Renal cortical epithelial cell (primary cell): ENCODE results near the gene ERGIC2. TPM values are rescaled to one million over a fixed set of nuclear protein-coding genes. Genes with fewer than 3 reads are reported as not detected.
"Not testable (repeated sequence)": the region's sequence is repeated elsewhere in the genome, so short reads cannot be mapped to it uniquely, and the experiment has no call there.

Source experiments
- DNase-seq: peaks from one replicate; pipeline ENCODE4 v3.0.0-alpha.2; 2011; ENCODE audit warnings: low read depth
- total RNA-seq: library from RNA; depleted of rRNA; stranded (reverse); fragments of >200 nt; gene quantifications from 2 replicates; pipeline ENCODE4 v1.2.3, GENCODE V29; 2014

The ERGIC2 gene, protein sequence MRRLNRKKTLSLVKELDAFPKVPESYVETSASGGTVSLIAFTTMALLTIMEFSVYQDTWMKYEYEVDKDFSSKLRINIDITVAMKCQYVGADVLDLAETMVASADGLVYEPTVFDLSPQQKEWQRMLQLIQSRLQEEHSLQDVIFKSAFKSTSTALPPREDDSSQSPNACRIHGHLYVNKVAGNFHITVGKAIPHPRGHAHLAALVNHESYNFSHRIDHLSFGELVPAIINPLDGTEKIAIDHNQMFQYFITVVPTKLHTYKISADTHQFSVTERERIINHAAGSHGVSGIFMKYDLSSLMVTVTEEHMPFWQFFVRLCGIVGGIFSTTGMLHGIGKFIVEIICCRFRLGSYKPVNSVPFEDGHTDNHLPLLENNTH
- total RNA-seq, result 89.9 and 114 TPM in 2 replicates

DNA sequence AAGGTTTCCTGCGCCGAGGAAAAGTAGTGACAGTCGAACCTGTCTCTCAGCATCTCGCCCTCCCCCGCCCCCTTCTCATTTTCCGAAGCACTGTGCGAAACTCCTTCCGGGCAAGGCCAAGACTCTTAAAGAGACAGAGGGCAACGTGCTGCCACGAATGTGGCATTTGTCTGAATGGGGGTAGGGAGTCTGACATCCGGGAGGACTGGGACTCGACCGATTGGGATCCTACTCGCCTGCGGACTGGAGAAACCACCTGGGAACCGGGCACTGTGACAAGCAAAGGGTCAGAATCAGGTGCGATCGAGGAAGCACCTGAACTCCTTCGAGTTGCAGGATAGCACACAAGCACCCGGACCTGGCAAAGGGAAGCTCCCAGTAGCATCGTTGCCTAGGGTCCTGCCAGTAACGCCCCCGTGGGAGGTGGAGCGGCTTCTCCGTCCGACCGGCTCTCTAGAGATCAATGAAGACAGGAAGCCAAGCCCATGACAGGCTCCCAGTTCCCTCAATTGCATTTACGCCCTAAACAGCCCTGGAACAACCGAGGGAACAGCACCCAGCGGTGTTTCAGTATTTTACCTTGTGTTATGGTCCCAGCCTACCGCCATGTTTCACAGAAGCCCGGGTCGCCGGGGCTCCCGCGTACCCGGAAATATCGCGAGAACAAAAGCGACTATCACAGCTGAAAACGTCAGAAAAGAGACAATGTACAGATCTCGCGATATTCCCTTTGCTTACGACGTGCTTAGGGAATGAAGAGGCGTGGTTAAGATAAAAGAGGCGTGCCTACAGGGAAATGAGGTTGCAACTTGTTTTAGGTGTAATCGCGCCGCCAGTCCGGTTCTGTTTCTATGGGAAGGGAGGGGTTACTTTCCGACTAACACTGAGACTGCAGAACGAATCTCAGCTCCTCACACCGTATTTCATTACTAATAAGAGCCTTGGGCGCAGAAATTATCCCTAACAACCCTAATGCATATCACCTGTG is at the start of gene ERGIC2:
Gene ERGIC2, minus strand, starts transcription at position 637 of the 988 bp plus-strand sequence. CDS start 9,539 bp downstream, outside the sequence.
- DNase-seq, result peak; percentile 100

DNA sequence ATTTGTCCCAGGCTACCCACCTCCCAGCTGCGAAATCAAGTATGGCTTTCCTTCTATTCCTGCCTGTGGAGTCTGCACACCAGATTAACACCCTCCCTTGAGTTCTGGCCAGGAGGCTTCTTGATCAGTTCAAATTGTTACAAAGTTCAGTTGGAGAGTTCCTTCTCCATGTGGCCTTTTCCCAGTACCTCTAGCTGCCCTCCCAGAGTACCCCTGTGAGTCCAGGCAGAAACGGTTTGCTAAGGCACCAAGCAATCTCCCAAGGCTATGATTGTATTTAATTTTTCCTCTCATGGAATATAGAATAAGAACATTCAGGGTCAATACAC is 49.7 kb upstream of the ERGIC2 start:
- DNase-seq, result no peak

DNA sequence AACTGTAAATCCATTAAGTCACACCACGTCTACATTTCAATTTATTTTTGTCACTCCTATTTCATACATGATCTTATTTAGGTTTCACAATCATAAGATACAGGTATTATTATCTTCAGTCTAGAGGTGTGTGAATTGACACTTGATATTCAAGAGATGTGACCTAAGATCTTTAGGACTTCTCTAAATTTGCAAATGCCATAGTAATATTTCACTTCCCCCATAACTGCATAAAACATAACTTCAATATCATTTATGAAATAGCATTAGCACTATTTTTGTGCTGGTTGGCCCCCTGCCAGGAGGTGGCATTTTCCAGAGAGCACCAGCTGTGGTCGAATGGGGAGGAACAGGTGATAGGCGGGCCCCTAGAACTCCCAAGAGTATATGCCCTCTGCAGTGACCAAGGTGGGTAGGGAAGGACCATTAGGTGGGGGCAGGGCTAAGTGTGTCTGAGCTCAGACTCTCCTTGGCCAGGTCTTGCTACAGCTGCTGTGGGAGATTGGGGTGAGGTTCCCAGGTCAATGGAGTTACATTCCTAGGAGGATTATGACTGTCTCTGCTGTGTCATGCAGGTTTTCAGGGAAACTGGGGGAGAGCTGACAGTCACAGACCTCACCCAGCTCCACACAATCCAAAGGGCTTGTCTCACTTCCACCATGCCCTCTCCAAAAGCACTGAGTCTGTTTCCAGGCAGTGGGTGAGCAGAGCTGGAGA is 49.2 kb upstream of the ERGIC2 start:
- peak; percentile 14 for DNase-seq

DNA sequence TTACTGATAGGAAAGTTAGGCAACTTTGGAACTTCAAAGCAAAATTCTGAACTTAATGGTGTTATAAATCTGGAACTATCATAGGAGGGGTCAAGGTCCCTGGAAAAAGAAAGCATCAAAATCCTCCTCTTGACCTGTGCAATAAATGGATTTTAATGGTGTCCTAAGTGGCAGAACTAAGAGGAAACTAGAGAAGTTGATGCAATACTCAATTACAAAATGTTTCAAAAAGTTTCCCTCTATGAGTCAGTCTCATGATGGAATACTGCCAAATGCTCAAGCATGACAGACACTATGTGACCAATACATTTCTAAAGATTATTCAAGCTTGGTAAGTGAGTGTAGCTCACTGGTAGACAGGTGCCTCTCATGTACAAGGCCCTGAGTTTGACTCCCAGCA is 47.7 kb upstream of the ERGIC2 start:
- DNase-seq, result peak; percentile 96

DNA sequence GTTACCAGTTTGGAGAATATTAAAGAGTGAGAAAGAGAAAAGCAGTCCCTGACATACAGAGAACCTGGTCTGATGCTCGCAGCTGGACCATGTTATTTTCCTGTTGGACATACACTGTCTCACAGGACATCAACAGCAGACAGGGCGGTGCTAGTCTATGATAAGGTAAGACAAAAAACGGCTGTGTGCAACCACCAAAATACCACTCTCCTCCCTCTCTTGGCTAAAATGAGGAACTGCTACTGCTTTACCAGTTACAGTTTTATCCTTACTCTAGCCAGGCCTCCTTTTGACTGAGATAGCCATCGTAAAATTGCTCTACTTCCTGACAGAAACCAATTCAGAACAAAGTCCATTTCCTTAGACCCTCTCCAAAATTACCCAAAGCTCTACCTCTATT is 47.0 kb upstream of the ERGIC2 start:
- DNase-seq, result no peak

DNA sequence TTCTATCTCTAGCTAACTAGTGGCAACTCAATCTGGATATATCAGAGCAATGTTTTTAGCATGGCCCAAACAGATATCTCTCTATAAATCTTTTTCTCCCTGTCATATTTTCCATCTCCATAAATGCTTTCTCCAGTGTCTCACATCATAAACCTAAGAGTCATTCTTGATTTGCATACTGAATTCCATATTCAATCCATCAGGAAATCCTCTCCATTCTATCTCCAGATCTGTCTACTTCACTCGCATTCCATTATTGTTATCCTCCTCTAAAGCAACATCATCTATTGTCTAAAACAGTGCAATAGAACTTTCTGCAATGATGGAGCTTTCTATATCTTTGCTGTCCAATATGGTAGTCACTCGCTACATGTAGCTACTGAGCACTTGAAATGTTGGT is 45.5 kb upstream of the ERGIC2 start:
- no peak for DNase-seq

DNA sequence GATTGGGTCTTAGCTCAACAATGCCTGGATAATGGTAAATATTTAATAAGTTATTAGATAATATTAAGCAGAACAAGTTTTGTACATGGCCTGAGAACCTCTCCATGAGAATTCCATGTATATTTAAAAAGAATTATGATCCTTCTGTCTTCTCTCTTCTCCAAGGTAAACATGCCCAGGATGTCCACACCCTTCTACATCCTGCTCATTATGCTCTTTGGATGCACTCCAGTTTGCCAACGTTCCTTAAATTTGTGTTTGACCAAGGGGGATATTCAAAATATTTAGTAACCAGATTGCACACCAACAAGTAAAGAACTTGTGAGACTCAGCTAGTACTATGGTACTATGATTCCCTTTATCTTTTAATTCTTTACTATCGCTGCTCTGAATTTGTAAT is 44.8 kb upstream of the ERGIC2 start:
- DNase-seq, result no peak

DNA sequence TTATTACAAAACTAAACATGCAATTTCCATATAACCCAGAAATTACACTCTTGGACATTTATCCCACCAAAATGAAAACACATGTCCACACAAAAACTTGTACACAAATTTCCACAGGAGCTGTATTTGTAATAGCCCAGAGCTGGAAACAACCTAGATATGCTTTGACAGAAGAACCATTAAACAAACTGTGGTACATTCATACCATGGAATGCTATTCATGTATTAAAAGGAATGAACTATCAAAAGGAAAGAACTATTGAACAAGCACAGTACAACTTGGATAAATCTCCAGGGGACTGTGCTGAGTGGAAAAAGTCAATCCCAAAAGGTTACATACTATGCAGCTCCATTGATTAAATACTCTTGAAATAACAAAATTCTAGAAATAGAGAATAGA is 35.8 kb upstream of the ERGIC2 start:
- DNase-seq, result no peak

DNA sequence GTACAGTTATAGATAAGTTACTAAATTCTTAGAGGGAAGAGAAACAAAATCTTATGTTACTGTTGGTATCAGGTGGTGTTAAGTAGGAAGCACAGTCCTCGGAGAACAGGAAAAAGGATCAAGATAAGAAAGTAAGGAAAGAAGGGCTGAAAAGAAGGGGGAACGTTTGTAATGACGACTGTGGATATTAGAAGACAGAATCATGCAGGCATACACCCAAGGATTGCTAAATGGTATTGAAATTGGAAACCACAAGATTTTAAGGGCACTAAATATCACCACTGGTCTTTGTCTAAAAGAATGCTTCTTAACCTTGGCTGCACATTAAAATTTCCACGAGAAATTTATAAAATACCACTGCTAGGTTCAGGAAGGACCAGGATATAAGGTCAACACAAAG is 34.1 kb upstream of the ERGIC2 start:
- DNase-seq, result peak; percentile 16

DNA sequence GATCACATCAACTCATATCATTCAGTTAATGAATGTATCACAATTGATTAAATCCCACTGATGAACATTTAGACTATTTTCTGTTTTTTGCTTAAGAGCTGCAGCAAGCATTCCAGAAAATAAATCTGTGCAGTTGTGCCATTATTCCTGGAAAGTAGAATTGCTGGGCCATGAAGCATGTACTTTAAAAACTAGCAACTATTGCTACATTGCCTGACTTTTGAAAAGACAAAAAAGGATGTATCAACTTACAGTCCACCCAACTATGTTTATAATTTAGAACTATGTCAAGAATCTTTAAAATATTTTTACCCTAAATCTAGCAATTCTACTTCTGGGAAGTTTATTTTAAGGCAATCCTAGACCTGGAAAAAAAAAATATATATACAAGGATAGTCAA is 33.4 kb upstream of the ERGIC2 start:
- DNase-seq, result peak; percentile 26

DNA sequence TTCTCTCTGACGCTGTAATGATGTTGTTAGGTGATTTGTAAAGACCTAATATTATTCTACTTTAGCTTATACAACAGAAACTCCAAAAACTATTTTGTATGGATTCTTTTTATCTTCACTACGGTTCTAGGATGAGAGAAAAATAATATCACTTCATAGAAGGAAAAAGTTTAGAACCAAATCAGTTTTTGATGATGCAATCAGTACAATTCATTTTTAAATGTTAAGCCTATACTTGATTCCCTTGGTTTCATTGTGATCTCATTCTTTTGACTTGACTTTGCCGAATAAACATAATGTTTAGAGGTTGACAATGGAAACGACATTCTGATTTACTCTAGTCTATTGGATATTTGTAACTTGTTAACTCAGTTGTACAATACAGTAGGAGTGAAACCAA is 24.6 kb upstream of the ERGIC2 start:
- no peak for DNase-seq

DNA sequence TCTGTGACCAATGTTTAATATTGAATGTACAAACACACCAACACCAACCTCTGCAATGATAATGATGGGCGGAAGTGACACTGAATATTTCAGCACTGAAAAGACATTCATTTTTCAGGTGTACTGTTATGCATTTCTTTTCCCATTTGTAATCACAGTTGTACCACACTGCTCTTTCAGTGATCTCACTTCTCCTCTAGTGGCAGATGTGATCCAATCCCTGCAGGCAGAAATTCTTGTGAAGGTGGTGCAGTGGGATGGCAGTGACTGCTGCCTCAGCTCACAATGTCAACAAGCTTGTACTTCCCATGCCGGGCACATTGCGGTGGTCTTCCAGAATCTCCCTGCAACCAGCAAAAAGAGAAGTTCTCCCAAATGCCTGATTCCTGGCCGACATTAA is 23.0 kb upstream of the ERGIC2 start:
- DNase-seq, result no peak

DNA sequence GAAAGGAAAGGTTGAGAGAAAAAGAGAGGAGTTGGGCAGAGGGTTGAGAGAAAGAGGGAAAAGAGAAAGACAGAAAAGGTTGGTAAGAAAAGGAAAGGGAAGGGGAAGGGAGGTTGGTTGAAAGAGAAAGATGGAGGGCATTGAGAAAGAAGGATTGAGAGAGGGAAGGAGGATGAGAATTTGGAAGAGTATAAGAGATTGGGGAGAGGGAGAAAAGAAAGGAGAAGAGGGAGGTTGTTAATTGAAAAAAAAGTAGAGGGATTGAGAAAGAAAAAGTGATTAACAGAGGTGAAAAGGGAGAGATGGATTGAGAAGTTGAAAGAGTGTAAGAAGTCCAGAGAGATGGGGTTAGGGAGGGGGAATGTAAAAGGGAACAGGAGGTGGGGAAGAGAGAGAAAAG is 21.5 kb upstream of the ERGIC2 start:
- DNase-seq, result no peak

DNA sequence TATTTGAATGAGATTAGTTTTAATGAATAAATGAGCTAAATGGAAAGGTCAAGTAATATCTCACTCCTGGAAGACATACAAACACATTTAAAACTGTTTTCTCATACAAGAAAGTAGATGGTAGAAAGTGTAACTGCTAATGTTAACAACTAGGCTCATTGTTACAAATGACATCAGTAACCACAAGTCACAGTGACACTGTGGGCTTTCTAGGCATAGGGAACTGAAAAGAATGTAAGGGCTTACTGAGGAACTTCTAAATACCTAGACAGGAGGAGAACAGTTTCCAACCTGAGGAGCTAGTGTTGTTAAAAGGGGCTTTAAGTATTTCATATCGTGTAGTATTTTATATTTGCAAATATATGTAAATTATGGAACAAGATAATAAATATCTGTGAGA is 17.5 kb upstream of the ERGIC2 start:
- no peak for DNase-seq

DNA sequence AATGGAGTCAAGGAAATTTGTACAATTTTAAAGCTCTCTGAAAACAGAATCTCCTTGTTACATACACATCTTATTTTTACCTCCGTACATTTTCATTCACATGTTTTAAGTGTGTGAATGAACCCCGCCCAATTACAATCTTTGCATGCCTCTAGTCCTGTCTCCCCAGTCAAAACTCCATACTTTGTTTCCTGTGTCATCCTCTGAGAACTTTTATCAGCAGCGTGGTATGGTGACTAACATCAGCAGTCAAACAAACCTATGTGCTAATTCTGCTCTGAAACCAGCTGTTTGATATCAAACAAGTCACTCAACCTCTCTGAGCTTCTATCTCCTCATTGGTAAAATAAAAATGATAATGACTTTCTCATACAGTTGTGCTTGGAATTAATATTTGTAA is 15.8 kb upstream of the ERGIC2 start:
- no peak for DNase-seq

DNA sequence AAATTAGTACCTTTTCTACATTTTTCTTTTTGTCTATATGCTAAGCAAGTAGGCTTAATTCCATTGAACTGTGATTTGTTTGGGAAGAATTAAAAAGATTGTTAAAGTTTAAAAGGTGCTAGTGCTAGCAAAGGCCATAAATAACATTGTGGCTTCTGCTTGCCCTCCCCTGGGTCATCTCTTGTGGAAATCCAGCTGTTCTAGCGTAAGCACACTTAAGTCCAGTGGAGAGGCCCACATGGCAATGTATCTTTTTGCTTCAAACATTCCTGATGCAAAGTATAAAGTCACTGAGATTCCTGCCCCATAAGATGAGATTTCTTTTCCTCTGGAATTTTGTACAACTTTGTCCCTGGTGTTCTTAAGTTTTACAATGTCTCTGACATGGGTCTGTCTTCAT is 14.4 kb upstream of the ERGIC2 start:
- DNase-seq, result no peak

DNA sequence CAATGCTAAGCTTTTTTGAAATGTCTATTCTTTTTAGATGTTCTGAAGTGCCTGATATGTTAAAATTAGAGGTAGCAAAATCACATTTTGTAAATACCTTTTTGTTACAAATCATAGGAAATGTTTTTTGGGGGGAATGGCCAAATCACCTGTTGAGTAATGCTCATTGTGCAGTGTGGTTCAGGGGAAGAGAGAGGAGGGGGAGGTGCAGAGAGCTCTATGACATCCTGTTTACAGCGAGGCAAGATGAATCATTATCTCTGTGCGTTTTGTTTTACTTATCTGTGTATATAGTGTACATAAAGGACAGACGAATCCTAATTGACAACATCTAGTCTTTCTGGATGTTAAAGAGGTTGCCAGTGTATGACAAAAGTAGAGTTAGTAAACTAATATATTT is 9.4 kb upstream of the ERGIC2 start:
- DNase-seq, result not testable (repeated sequence)

DNA sequence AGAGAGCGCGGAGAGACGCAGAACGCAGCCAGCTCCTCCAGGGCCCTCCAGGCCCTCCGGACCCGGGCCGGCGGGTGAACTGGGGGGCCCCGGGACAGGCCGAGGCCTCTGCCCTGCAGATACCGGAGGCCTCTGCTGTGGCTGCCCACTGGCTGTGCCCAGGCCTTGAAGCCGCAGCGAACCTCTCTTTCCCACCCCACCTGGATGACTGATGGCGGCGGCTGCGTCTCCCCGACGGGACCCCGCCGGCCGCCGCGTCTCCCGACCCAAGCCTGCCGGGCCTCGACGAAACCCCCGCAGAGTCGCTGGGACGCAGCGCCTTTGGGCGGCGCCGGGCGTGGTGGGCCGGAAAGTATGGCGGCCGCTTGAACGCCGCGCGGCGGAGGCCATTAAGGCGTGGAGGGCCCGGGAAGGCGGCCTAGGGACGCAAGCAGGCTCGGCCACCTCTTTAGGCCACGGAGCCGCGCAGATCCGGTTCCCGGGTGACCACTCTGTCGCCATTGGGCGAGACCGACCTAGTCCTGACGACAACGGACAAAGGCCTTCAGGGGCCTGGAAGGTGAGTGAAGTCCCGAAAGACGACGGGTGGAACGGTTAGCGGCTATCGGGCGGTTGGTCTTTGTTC is 8.4 kb upstream of the ERGIC2 start:
- no peak for DNase-seq

DNA sequence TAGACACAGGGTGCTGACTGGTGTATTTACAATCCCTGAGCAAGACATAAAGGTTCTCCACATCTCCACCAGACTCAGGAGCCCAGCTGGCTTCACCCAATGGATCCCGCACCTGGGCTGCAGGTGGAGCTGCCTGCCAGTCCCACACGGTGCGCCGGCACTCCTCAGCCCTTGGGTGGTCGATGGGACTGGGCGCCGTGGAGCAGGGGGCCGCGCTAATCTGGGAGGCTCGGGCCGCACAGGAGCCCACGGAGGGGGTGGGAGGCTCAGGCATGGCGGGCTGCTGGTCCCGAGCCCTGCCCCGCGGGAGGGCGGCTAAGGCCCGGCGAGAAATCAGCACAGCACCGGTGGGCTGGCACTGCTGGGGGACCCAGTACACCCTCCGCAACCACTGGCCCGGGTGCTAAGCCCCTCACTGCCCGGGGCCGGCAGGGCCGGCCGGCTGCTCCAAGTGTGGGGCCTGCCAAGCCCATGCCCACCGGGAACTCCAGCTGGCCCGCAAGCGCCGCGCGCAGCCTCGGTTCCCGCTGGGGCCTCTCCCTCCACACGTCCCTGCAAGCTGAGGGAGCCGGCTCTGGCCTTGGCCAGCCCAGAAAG is 5.2 kb upstream of the ERGIC2 start:
- not testable (repeated sequence) for DNase-seq

DNA sequence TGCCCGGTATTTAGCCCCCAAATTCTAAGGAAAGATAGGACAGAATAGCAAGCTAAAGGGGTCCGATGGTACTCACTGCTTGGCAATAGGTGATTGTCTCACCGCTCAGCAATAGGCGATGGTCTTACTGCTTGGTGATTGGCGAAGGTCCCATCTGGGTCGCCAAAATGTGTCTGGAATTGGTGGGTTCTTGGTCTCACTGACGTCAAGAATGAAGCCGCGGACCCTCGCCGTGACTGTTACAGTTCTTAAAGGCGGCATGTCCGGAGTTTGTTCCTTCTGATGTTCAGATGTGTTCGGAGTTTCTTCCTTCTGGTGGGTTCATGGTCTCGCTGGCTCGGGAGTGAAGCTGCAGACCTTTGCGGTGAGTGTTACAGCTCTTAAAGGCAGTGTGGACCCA is 4.2 kb upstream of the ERGIC2 start:
- DNase-seq, result not testable (repeated sequence)

DNA sequence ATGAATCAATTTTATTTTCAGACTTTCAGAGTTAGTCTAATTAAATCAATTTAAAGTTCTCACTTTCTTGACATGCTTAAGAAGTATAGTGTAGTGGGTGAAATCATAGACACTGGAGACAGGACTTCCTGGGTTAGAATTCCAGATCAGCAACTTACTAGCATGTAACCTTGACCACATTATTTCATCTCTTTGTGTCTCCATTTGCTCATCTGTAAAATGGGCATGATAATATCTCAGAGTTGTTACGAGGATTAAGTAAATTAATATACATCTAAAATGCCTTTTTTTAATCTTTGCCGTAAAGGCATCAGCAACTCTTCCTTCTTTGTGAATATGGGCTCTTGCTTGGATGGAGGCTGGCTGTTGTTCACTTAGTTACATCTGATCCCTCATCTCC is 1.3 kb upstream of the ERGIC2 start:
- no peak for DNase-seq
